ENCODE data around the gene ELL.
A peak's percentile ranks its signal among the peaks of the same experiment; 100 is the strongest.

Gene ELL

GRCh38 chr19:18504886-18505610, 16.8 kb downstream of the ELL start:
- DNase-seq (ENCODE audit: low read depth in 2 of 2): no peak

- DNase-seq (ENCODE audit: low read depth in 2 of 2): no peak
These were observed 17.6 kb downstream of the ELL start for GRCh38 chr19:18503971-18504885.

GRCh38 chr19:18503337-18503970, 18.4 kb downstream of the ELL start:
- DNase-seq (ENCODE audit: low read depth in 2 of 2): no peak

- no peak for DNase-seq (ENCODE audit: low read depth in 2 of 2)
These were observed 19.1 kb downstream of the ELL start for GRCh38 chr19:18502638-18503294.

- DNase-seq (ENCODE audit: low read depth in 2 of 2): no peak
These were observed 19.6 kb downstream of the ELL start for GRCh38 chr19:18502246-18502637.

GRCh38 chr19:18501832-18502231, 20.0 kb downstream of the ELL start:
- DNase-seq (ENCODE audit: low read depth in 2 of 2): no peak

- no peak for DNase-seq (ENCODE audit: low read depth in 2 of 2)
These were observed 20.5 kb downstream of the ELL start for GRCh38 chr19:18501351-18501750.

- no peak for DNase-seq (ENCODE audit: low read depth in 2 of 2)
These were observed 21.1 kb downstream of the ELL start for GRCh38 chr19:18500799-18501198.

GRCh38 chr19:18500376-18500775, 21.5 kb downstream of the ELL start:
- DNase-seq (ENCODE audit: low read depth in 2 of 2): no peak

GRCh38 chr19:18499055-18499775, 22.7 kb downstream of the ELL start:
- DNase-seq (ENCODE audit: low read depth in 2 of 2): no peak

GRCh38 chr19:18496980-18497256, 25.0 kb downstream of the ELL start:
- DNase-seq (ENCODE audit: low read depth in 2 of 2): no peak

- DNase-seq (ENCODE audit: low read depth in 2 of 2): peak; percentile 39 to 44
These were observed 25.5 kb downstream of the ELL start for GRCh38 chr19:18496167-18496979.

- no peak for DNase-seq (ENCODE audit: low read depth in 2 of 2)
These were observed 26.5 kb downstream of the ELL start for GRCh38 chr19:18495204-18495911.

- no peak for DNase-seq (ENCODE audit: low read depth in 2 of 2)
These were observed 27.6 kb downstream of the ELL start for GRCh38 chr19:18494267-18494607.

- DNase-seq (ENCODE audit: low read depth in 2 of 2): no peak
These were observed 28.2 kb downstream of the ELL start for GRCh38 chr19:18493440-18494266.

GRCh38 chr19:18491995-18492953, 29.6 kb downstream of the ELL start:
- DNase-seq (ENCODE audit: low read depth in 2 of 2): no peak

GRCh38 chr19:18490728-18491127, 31.1 kb downstream of the ELL start:
- no peak for DNase-seq (ENCODE audit: low read depth in 2 of 2)

- DNase-seq (ENCODE audit: low read depth in 2 of 2): no peak
These were observed 32.2 kb downstream of the ELL start for GRCh38 chr19:18489627-18490184.
